Tibial artery (tissue), 4 donors: ENCODE data around the gene NSD1.
"Not testable (repeated sequence)": the region's sequence is repeated elsewhere in the genome, so short reads cannot be mapped to it uniquely, and the experiment has no call there.

Experiments
- DNase-seq, 2 donors: peaks; one replicate each; pipeline ENCODE4 v3.0.0-alpha.2; 2019
- H3K27ac ChIP-seq, 2 donors: fragments of 200-600 bp; sonication (generic) in 1 of 2; 1 replicate in 1 of 2; 2 replicates in 1 of 2; pipeline ENCODE4 v1.5.1; 2018 to 2019; ENCODE audit warnings: mild to moderate bottlenecking in 1 of 2
- H3K27me3 ChIP-seq, 2 donors: fragments of 200-600 bp; sonication (generic) in 1 of 2; one replicate each; pipeline versions ENCODE4 v1.5.1 to v1.6.0; 2016 to 2019
- H3K36me3 ChIP-seq, 3 donors: fragments of 200-600 bp; sonication (generic) in 2 of 3; one replicate each; pipeline ENCODE4 v1.5.1; 2016 to 2019; ENCODE audit warnings: mild to moderate bottlenecking in 2 of 3
- H3K4me1 ChIP-seq, 4 donors: fragments of 200-600 bp; sonication (generic) in 2 of 4; 1 replicate in 3 of 4; 2 replicates in 1 of 4; pipeline ENCODE4 v1.5.1; 2016 to 2019
- H3K4me3 ChIP-seq, 2 donors: fragments of 200-600 bp; sonication (generic) in 1 of 2; 1 replicate in 1 of 2; 2 replicates in 1 of 2; pipeline ENCODE4 v1.5.1; 2018 to 2019; ENCODE audit warnings: mild to moderate bottlenecking in 2 of 2
- H3K9me3 ChIP-seq, 3 donors: fragments of 200-600 bp; sonication (generic) in 1 of 3; one replicate each; pipeline ENCODE4 v1.5.1; 2016 to 2019
- intact Hi-C: fragments of 100-400 bp; cut with DNase I; formaldehyde crosslinking; loops from one replicate; pipeline ENCODE4 v1.15.0; 2023; ENCODE audit warnings: low total_unique reads
- TF ChIP-seq, protein P1 (sequence below), 2 experiments: fragments of 200-600 bp in 1 of 2; fragments of 450-650 bp in 1 of 2; IDR thresholded peaks; one replicate each; pipeline ENCODE4 v1.5.1; 2017 to 2019; ENCODE audit warnings: antibody characterized with exemption in 2 of 2, mild to moderate bottlenecking in 1 of 2, moderate library complexity in 1 of 2

The NSD1 gene

DNA sequence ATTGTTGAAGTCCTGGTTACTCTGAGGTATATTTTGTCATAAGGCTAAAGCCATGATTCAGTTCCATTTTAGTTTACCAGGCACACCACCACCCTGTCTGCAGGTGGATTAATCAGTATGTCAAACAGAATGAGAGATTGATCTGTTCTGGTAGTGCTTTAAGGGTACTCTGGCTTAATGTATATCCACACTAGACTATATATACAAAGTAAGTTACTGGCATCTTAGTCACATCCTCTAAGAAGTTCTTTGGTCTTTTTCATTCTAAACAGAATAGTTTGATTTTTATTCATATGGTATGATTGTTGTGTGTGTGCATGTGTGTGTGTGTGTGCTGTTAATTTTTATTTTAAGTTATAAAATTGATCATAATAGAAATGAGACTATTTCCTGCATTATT is 108.2 kb downstream of the NSD1 start:
- Histone ChIP-seq H3K9me3 (no peaks in the 10 kb centered on the region), H3K27me3 (no peaks in the 10 kb centered on the region), H3K4me3 (no peak overlapping the region), H3K4me1 (no peaks in the 10 kb centered on the region), H3K36me3 (peaks cover 36 to 92% (median 53%) of the 10 kb centered on the region in 3 donors), H3K27ac (no peak overlapping the region)
- intact Hi-C loops: no loop called here
- TF ChIP-seq, protein P1, sequence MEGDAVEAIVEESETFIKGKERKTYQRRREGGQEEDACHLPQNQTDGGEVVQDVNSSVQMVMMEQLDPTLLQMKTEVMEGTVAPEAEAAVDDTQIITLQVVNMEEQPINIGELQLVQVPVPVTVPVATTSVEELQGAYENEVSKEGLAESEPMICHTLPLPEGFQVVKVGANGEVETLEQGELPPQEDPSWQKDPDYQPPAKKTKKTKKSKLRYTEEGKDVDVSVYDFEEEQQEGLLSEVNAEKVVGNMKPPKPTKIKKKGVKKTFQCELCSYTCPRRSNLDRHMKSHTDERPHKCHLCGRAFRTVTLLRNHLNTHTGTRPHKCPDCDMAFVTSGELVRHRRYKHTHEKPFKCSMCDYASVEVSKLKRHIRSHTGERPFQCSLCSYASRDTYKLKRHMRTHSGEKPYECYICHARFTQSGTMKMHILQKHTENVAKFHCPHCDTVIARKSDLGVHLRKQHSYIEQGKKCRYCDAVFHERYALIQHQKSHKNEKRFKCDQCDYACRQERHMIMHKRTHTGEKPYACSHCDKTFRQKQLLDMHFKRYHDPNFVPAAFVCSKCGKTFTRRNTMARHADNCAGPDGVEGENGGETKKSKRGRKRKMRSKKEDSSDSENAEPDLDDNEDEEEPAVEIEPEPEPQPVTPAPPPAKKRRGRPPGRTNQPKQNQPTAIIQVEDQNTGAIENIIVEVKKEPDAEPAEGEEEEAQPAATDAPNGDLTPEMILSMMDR (IDR thresholded peaks at IDR 0.05): no peak
- DNase-seq: no peak

DNA sequence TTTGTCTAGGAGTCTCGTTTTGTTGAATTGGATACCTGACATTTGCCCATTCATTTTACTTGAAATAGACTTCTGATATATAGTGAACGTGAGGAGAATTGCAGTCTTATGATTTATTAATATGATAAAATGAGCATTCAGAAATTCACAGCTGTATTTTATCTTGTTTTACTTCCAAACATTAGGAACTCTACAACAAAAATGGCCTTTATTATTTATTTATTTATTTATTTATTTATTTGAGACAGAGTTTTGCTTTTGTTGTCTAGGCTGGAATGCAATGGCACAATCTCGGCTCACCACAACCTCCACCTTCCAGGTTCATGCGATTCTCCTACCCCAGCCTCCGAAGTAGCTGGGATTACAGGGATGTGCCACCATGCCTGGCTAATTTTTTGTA is 108.7 kb downstream of the NSD1 start:
- intact Hi-C loops: no loop called here

DNA sequence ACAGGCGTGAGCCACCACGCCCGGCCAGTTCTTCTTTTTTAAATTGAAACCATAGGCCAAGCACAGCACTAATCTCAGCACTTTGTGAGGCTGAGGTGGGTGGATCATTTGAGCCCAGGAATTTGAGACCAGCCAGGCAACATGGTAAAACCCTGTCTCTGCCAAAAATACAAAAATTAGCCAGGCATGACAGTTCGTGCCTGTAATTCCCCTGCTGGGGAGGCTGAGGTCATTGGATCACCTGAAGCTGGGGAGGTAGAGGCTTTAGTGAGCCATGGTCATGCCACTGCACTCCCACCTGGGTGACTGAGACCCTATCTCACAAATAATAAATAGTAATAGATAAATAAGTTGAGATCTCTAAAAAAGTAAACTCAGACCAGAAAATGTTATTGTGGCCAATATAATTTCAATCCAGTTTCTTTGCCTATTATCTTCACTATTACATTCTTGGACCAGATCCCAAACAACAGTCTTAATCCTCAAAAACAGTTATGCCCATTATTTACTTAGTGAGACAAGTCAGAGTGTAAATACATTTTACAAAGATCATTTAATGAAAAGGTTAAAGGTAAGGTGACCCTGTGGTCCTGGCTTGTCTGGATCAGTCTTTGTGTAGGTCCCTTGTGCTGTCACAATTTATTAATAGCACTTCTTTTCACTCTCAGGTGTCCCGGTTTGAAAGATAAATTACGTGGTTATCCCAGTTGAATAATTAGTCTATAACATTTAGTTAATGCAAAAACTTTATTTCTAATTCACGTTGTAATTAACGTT is 116.4 kb downstream of the NSD1 start:
- intact Hi-C loops: no loop called here
- Histone ChIP-seq H3K27ac (no peak overlapping the region), H3K27me3 (no peaks in the 10 kb centered on the region), H3K9me3 (no peaks in the 10 kb centered on the region), H3K4me3 (no peak overlapping the region), H3K4me1 (no peaks in the 10 kb centered on the region), H3K36me3 (peaks cover 38 to 87% (median 72%) of the 10 kb centered on the region in 3 donors)
- DNase-seq: no peak
- TF ChIP-seq, protein P1 (IDR thresholded peaks at IDR 0.05): no peak

More for the DNA sequence above, 108.7 kb downstream of the NSD1 start:
- H3K4me3 ChIP-seq: no peak overlapping the region
- no peaks in the 10 kb centered on the region for H3K9me3 ChIP-seq
- no peaks in the 10 kb centered on the region for H3K4me1 ChIP-seq
- TF ChIP-seq, protein P1 (IDR thresholded peaks at IDR 0.05): no peak
- no peak for DNase-seq
- peaks cover 39 to 94% (median 56%) of the 10 kb centered on the region in 3 donors for H3K36me3 ChIP-seq
- no peak overlapping the region for H3K27ac ChIP-seq
- H3K27me3 ChIP-seq: no peaks in the 10 kb centered on the region

DNA sequence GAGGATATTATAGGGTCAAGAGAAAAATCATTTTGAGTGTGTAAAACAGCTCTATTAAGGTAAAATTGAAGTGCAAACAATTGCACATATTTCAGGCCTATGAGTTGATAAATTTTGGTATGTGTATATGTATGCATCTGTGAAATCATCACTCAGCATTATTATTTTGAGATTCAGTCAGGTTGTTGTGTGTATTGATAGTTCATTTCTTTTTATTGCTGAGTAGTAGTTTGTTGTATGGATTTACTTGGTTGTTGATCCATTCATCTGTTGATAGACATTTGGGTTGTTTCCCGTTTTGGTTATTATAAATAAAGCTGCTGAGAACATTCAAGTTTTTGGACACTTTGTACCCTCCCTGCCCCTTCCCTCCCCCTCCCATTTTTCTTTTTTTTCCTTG is 119.7 kb downstream of the NSD1 start:
- H3K27ac ChIP-seq: no peak overlapping the region
- no peaks in the 10 kb centered on the region for H3K27me3 ChIP-seq
- H3K4me1 ChIP-seq: no peaks in the 10 kb centered on the region
- no peaks in the 10 kb centered on the region for H3K9me3 ChIP-seq
- intact Hi-C loops: no loop called here
- DNase-seq: no peak
- TF ChIP-seq, protein P1 (IDR thresholded peaks at IDR 0.05): no peak
- peaks cover 27 to 83% (median 52%) of the 10 kb centered on the region in 3 donors for H3K36me3 ChIP-seq
- no peak overlapping the region for H3K4me3 ChIP-seq

DNA sequence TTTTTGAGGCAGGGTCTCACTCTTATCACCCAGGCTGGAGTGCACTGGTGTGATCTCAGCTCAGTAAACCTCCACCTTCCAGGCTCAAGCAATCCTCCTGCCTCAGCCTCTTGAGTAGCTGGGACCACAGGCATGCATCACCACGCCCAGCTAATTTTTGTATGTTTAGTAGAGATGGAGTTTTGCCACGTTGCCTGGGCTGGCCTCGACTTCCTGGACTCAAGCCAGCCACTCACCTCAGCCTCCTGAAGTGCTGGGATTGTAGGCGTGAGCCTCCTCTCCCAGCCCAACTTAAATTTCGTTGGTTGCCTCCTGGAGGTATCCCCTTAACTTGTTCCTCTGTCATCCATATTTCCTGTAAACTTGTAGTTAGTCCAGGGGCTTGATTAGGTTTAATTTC is 122.7 kb downstream of the NSD1 start:
- intact Hi-C loops: no loop called here
- DNase-seq: no peak
- no peak overlapping the region for H3K27ac ChIP-seq
- H3K36me3 ChIP-seq: peaks cover 27 to 93% (median 50%) of the 10 kb centered on the region in 3 donors
- H3K4me3 ChIP-seq: no peak overlapping the region
- no peaks in the 10 kb centered on the region for H3K9me3 ChIP-seq
- H3K4me1 ChIP-seq: no peaks in the 10 kb centered on the region
- H3K27me3 ChIP-seq: no peaks in the 10 kb centered on the region
- TF ChIP-seq, protein P1 (IDR thresholded peaks at IDR 0.05): no peak

DNA sequence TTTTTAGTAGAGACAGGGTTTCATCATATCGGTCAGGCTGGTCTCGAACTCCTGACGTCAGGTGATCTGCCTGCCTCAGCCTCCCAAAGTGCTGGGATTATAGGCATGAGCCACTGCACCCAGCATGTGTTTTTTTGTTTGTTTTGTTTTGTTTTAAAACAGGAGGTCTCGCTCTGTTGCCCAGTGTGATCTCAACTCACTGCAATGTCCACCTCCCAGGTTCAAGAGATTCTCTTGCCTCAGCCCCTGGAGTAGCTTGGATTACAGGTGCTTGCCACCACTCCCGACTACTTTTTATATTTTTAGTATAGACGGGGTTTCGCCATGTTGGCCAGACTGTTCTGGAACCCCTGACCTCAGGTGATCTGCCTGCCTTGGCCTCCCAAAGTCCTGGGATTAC is 125.1 kb downstream of the NSD1 start:
- H3K27ac ChIP-seq, H3K4me3 ChIP-seq, H3K9me3 ChIP-seq, H3K4me1 ChIP-seq, H3K27me3 ChIP-seq, DNase-seq, intact Hi-C loops: not testable (repeated sequence)
- peaks cover 43 to 91% (median 48%) of the 10 kb centered on the region in 3 donors for H3K36me3 ChIP-seq
